Islet of Langerhans (tissue), 1 donor: ENCODE measurements around the gene NR1H4.
"Not testable (repeated sequence)": the region's sequence is repeated elsewhere in the genome, so short reads cannot be mapped to it uniquely, and the experiment has no call there.

Source experiments
- FAIRE-seq: peaks from one replicate; lab custom pipeline; 2011; peaks lifted over from hg19 to GRCh38; lab: Jason Lieb, UNC

NR1H4 gene

GRCh38 chr12:100473050-100473715, 483 bp upstream of the NR1H4 start:
- FAIRE-seq, result no peak

DNA sequence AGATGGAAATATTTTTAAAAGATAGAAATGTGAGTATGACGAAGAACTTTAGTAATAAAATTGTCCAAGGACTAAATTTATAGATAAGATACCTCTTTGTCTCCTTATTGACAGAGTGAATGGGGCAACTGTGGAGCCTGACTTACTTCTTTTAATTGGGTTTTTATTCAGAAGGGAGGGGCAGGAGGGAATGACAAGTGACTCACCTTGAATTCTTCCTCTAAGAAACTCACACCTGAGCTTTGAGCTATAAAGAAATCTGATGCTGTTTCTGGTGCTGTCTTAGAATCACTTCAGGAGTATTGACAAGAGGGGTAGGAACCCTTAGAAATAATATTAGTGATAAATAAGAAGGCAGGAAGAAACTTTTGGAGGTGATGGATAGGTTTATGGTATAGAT, 951 bp downstream of the NR1H4 start:
- no peak for FAIRE-seq

- FAIRE-seq, result no peak
These were observed 2.5 kb downstream of the NR1H4 start for GRCh38 chr12:100476013-100476751.

- FAIRE-seq, result no peak
These were observed 7.4 kb downstream of the NR1H4 start for GRCh38 chr12:100481021-100481420.

- FAIRE-seq, result no peak
These were observed 10.7 kb downstream of the NR1H4 start for GRCh38 chr12:100484183-100484886.

- no peak for FAIRE-seq
These were observed 11.3 kb downstream of the NR1H4 start for GRCh38 chr12:100484891-100485471.

- FAIRE-seq, result no peak
These were observed 12.3 kb downstream of the NR1H4 start for GRCh38 chr12:100485983-100486382.

- no peak for FAIRE-seq
These were observed 15.7 kb downstream of the NR1H4 start for GRCh38 chr12:100489251-100489820.

GRCh38 chr12:100490056-100490455, 16.4 kb downstream of the NR1H4 start:
- FAIRE-seq, result no peak

GRCh38 chr12:100491104-100491503, 17.4 kb downstream of the NR1H4 start:
- FAIRE-seq, result no peak

DNA sequence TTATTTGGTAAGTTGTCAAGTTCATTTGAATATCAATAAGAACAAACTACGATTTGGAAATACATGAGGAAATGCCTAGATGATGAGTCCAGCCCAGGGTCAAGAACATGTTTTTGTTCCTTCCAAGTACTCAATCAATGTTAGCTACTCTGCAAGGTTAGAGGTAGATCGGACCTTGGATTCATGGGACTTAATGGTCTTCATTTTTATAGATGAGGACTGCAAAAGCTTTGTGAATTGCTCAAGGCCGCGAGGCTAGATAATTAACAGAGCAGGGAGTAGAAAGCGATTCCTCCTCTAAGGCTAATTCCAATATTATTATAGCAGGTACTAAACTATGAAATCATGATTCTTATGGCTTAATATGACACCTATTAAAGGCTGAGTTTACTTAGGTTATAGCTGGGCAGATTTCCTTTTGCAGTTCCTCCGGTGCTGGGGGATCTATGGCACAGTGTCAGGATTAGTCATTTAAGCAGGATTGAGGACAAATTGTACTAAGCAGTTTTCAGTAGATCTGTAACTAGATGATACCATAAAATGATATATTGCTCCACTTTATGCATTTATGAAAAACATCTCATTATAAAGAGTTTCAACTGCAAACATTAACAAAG, 19.8 kb downstream of the NR1H4 start:
- no peak for FAIRE-seq

DNA sequence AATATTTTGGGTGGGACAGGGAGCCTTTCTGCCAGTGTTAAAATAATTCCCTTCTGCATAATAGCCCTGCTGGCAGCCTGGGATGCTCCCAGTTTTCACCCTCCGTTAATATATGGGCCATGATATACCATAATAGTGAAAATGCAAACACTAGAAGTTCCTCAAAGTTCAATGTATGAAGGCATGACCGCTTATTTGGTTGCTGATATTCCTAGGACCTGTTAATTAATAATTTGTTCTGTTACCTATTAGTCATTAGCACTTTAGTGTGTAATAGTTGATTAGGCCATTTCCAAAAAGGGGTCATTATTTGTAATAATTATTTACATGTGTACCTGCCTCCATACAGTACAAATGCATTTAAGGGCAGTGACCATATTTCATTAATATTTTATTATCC, 20.4 kb downstream of the NR1H4 start:
- FAIRE-seq, result no peak

DNA sequence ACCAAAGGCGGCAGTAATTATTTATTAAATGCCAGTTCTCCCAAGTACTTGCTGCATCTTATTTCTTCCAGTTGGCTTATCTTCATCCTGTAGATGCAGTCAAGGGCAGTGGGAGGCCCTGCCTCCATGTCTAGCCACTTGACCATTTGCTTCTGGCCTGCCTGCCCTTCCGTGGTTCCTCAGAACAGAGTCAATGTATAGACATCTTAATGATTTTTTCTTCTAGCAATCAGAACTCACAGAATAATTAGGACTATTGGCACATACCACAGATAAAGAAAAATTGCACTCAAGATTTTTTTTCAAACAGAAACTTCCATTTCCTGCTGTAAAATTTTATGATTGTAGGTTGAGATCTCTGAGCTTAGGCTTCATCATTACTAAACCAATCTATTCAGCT, 20.9 kb downstream of the NR1H4 start:
- no peak for FAIRE-seq

- no peak for FAIRE-seq
These were observed 23.6 kb downstream of the NR1H4 start for GRCh38 chr12:100497105-100497795.

DNA sequence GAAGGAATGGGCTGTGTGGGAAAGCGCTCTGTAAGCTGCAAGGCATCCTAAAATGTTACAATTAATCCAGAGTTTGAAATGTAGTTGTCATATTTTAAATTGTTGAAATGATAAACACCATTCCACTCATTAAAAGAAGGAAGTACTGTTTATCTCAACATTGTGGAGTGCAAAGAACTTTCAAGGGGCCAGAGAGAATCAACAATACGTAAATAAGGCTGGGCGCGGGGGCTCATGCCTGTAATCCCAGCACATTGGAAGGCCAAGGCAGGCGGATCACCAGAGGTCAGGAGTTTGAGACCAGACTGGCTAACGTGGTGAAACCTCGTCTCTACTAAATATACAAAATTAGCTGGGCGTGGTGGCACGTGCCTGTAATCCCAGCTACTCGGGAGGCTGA, 24.5 kb downstream of the NR1H4 start:
- no peak for FAIRE-seq

DNA sequence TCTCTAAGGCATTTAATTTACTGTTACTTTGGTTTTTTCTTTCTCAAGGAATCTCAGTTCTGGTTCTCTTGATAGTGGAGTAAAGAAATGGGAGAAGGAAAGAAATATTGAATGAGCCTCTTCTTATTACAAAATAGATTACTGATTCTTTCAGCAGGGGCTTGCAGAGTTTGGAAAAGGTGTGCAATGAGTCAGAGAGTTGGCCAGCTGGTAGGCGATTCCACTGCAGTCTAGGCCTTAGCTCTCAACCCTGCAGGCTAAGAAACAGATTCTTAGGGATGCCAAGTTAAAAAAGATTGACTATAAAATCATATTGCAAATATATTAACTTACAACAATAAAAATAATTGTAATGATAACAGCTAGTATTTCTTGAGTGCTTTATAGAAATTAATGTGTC, 25.8 kb downstream of the NR1H4 start:
- FAIRE-seq, result no peak

DNA sequence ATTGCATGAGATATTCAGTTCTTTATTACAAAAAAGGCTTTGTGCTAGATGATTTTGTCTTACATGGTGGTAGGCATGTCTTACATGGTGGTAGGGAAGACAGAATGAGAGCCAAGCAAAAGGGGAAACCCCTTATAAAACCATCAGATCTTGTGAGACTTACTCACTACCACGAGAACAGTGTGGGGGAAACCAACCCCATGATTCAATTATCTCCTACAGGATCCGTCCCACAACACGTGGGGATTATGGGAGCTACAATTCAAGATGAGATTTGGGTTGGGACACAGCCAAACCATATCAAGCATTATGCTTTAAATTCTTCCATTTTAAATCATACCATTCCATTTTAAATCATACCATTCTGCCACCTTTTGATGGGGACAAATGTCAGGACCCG, 29.1 kb downstream of the NR1H4 start:
- not testable (repeated sequence) for FAIRE-seq

DNA sequence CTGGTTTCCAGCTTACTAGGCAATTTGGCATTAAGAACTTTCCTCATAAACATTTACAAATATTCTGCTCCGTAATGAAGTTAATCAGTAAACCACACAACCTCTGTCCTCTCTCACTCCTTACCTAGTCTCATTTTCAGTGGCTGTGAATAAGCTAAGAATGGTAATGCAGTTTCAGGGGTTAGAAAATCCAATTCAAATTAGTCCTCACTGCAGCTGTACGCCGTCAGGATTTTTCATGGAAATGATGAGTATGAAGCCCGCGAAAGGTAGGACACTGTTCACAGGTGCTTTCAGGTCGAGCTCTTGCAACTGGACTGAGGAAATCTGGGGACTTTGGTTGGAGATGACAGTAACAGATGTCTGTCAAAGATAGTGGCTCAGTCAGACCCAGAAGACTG, 29.6 kb downstream of the NR1H4 start:
- FAIRE-seq, result no peak

DNA sequence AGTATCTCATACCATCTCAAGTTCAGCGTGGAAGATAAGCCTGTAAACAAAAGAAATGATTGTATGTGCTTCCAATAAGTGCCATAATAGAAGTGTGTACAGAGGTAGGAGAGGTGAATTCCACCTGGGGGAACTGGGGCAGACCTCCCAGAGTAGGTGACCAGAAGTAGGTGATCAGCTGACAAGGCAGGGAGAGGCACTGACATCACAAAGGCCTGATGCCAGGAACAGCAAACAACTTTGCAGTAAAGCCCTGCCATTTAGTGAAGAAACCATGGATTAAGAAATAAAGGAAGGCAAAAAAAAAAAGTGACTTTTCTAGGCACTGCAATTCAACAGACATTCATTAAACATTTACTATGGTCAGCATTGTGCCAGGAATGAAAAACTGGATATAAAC, 31.1 kb downstream of the NR1H4 start:
- FAIRE-seq, result no peak

DNA sequence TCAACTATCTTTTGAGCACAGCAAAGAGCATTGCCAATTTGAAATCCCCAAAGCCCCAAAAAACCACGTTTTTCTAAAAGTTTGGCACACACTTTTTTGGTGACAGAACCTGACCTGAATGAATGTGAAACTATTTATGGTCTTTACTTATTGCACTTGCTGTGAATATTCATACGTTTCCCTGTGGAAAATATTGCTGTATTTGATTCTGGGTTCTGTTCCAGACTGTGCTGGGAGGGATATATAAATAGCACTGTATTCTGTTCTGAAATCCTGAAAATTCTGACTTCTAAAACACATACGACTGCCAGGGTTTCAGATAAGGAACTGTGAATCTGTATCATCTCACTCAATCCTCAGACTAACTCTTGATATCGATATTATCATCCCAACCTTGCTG, 35.1 kb downstream of the NR1H4 start:
- no peak for FAIRE-seq

GRCh38 chr12:100512692-100513091, 39.0 kb downstream of the NR1H4 start:
- FAIRE-seq, result no peak

DNA sequence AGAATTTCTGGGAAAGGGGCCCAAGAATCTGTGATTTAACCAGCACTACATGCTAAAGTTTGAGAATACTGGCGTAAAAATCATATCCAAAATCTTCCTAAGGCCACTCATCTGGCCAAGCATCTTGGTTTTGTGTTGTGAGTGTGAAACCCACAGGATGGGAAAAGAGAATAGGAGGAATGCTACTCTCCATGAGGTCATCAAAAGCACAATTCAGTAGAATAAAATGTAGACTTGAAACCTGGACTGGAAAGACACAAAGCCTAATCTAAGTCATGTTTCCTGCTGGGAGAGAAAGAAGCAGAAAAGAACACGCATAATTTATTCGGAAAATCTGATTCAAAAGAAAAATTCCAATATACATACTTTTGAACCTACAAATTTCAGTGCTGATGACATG, 42.3 kb downstream of the NR1H4 start:
- no peak for FAIRE-seq
